LNCaP clone FGC (cell line): ENCODE results near the gene GATAD2B.
A peak's percentile ranks its signal among the peaks of the same experiment; 100 is the strongest.
"Not testable (repeated sequence)": the region's sequence is repeated elsewhere in the genome, so short reads cannot be mapped to it uniquely, and the experiment has no call there.

ENCODE experiments used
- DNase-seq: peaks from one replicate; pipeline ENCODE4 v3.0.0-alpha.2; 2011; ENCODE audit warnings: low read depth
- H3K4me3 ChIP-seq: 2 replicates; pipeline ENCODE4 v1.5.1; 2011; ENCODE audit warnings: mild to moderate bottlenecking, low read depth, low read length, control low read depth
- CTCF ChIP-seq: IDR thresholded peaks from 2 replicates; pipeline ENCODE4 v1.5.1; 2012; ENCODE audit warnings: mild to moderate bottlenecking; ENCODE audit not compliant: control insufficient read depth, insufficient read depth; ENCODE audit errors: extremely low read depth

The GATAD2B gene

GRCh38 chr1:153771841-153772593, 150.8 kb downstream of the GATAD2B start:
- peak; percentile 39 for TF ChIP-seq CTCF
- no peak for DNase-seq
- H3K4me3 ChIP-seq: no peak overlapping the region

GRCh38 chr1:153771261-153771660, 151.5 kb downstream of the GATAD2B start:
- no peak for DNase-seq
- no peak for TF ChIP-seq CTCF
- no peak overlapping the region for H3K4me3 ChIP-seq

GRCh38 chr1:153770797-153771196, 152.0 kb downstream of the GATAD2B start:
- no peak overlapping the region for H3K4me3 ChIP-seq
- DNase-seq: no peak
- TF ChIP-seq CTCF: no peak

- TF ChIP-seq CTCF: no peak
- DNase-seq: no peak
- no peak overlapping the region for H3K4me3 ChIP-seq
These were observed 153.6 kb downstream of the GATAD2B start for GRCh38 chr1:153769221-153769620.

- DNase-seq: peak; percentile 68
- TF ChIP-seq CTCF: no peak
- H3K4me3 ChIP-seq: no peak overlapping the region
These were observed 154.2 kb downstream of the GATAD2B start for GRCh38 chr1:153768316-153769181.

GRCh38 chr1:153767519-153767918, 155.3 kb downstream of the GATAD2B start:
- H3K4me3 ChIP-seq: no peak overlapping the region
- TF ChIP-seq CTCF: no peak

GRCh38 chr1:153766663-153767062, 156.1 kb downstream of the GATAD2B start:
- H3K4me3 ChIP-seq, DNase-seq: not testable (repeated sequence)

More at GRCh38 chr1:153767519-153767918, 155.3 kb downstream of the GATAD2B start:
- DNase-seq: no peak
